Activated B cell treated with CpG ODN at 0.5 μM for 24 hours (primary cell): ENCODE results near the gene SLC25A15. TPM values are rescaled to one million over a fixed set of nuclear protein-coding genes. Genes with fewer than 3 reads are reported as not detected.

Experiments used
- ATAC-seq: fragments of 200-7000 bp; cut with Tn5 transposase; one replicate; pipeline ENCODE4 v1.10.0; 2021; ENCODE audit warnings: low read depth, mild to moderate bottlenecking, moderate library complexity
- CTCF ChIA-PET: fragments of 350-600 bp; sonication (Branson Sonifier 250); formaldehyde crosslinking; loops from one replicate; lab custom pipeline; 2021; ENCODE audit warnings: antibody characterized with exemption; lab: Charles Lee
- POLR2A ChIA-PET: fragments of 350-600 bp; sonication (Branson Sonifier 250); formaldehyde crosslinking; loops from one replicate; lab custom pipeline; 2021; ENCODE audit warnings: antibody characterized with exemption; lab: Charles Lee
- DNase-seq: peaks from one replicate; pipeline ENCODE4 v3.0.0; 2022
- H3K27ac Mint-ChIP-seq: one replicate; pipeline ENCODE4 v1.8.0; 2020; ENCODE audit warnings: mixed read lengths
- H3K27me3 Mint-ChIP-seq: one replicate; pipeline ENCODE4 v1.8.0; 2021; ENCODE audit warnings: mixed read lengths
- H3K36me3 Mint-ChIP-seq: one replicate; pipeline ENCODE4 v1.8.0; 2021; ENCODE audit warnings: low read depth, mixed read lengths
- H3K4me1 Mint-ChIP-seq: one replicate; pipeline ENCODE4 v1.8.0; 2021; ENCODE audit warnings: mixed read lengths
- H3K4me3 Mint-ChIP-seq: one replicate; pipeline ENCODE4 v1.8.0; 2020; ENCODE audit warnings: mild to moderate bottlenecking, mixed read lengths
- H3K9me3 Mint-ChIP-seq: one replicate; pipeline ENCODE4 v1.8.0; 2020; ENCODE audit warnings: mixed read lengths
- intact Hi-C: fragments of 100-400 bp; cut with micrococcal nuclease; formaldehyde crosslinking; loops from one replicate; pipeline ENCODE4 v1.15.1; 2024
- total RNA-seq: library from RNA; stranded (reverse); gene quantifications from 2 replicates; pipeline ENCODE4 v1.2.3, GENCODE V29; 2022
- TF ChIP-seq, protein P1 (sequence below): fragments of 200-600 bp; IDR thresholded peaks from one replicate; pipeline ENCODE4 v1.8.0; 2022; ENCODE audit warnings: antibody characterized with exemption, mild to moderate bottlenecking

SLC25A15 gene
- total RNA-seq, 1 donor from 2014 or later = 4.9 TPM

DNA sequence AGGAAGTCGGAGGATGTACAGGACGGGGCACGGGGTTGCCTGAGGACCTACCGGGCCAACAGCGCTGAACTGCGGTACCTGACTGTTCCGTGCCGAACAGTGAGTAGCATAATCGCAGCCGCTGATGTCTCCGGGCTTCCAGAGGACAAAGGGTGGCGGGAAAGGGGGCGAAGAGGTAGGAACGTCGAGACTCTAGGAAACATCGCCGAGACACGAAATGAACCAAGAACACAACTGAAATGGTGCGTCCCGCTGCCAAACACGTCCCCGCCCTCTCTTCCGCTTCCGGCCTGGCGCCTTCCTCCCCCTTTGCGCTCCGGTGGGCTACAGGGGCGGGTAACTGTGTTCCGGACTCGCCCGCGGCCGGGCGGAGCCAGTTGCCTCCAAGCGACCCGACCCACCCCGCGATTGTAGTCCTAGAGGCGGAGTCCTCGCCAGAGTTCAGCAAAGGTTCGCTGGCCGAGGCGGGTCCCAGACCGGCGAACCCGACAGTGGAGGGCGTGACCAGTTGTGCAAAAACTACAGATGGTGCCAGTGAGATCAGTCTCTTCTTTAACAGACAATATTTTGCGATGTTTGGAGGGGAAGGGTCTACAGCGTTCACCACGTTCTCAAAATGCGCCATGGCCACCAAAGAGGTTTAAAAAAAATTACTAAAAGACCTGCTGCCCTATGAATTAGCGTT lies 18.3 kb upstream of the SLC25A15 start, which contains the start of gene MRPS31:
Gene MRPS31 (minus strand): TSS at position 257 of the 685 bp plus-strand sequence. CDS start 54 bp downstream, at position 203.
- ATAC-seq (peak; percentile 100), DNase-seq (peak; percentile 94)
- no peaks in the 10 kb centered on the region for H3K9me3 Mint-ChIP-seq
- intact Hi-C loops = loop anchor here (1.0 to 10.0 kb wide), 11 partner anchors 18 to 1733 kb away; partner anchors contain the start of genes FOXO1, KBTBD7, MTRF1 and NAA16
- peaks cover 30% of the 10 kb centered on the region for H3K4me1 Mint-ChIP-seq
- peaks cover 20% of the 10 kb centered on the region for H3K36me3 Mint-ChIP-seq
- H3K4me3 Mint-ChIP-seq = peak within 1 kb of the TSS; percentile 98
- ChIA-PET POLR2A (interaction anchor here (0.7 to 1.1 kb wide), 6 partner anchors 18 to 290 kb away, joined by 3 to 14 read pairs (median 5); partner anchors contain the start of gene SLC25A15), CTCF (no interaction called here)
- TF ChIP-seq, protein P1, sequence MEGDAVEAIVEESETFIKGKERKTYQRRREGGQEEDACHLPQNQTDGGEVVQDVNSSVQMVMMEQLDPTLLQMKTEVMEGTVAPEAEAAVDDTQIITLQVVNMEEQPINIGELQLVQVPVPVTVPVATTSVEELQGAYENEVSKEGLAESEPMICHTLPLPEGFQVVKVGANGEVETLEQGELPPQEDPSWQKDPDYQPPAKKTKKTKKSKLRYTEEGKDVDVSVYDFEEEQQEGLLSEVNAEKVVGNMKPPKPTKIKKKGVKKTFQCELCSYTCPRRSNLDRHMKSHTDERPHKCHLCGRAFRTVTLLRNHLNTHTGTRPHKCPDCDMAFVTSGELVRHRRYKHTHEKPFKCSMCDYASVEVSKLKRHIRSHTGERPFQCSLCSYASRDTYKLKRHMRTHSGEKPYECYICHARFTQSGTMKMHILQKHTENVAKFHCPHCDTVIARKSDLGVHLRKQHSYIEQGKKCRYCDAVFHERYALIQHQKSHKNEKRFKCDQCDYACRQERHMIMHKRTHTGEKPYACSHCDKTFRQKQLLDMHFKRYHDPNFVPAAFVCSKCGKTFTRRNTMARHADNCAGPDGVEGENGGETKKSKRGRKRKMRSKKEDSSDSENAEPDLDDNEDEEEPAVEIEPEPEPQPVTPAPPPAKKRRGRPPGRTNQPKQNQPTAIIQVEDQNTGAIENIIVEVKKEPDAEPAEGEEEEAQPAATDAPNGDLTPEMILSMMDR = no peak
- H3K27me3 Mint-ChIP-seq = no peaks in the 10 kb centered on the region
- peak within 1 kb of the TSS; percentile 94 for H3K27ac Mint-ChIP-seq

- ATAC-seq = no peak
- POLR2A ChIA-PET = no interaction called here
- no peak for DNase-seq
- CTCF ChIA-PET = no interaction called here
- Mint-ChIP-seq H3K4me1 (peaks cover 42% of the 10 kb centered on the region), H3K36me3 (peaks cover 13% of the 10 kb centered on the region), H3K27ac (no peak overlapping the region), H3K4me3 (peak overlapping the region; percentile 44), H3K9me3 (no peaks in the 10 kb centered on the region), H3K27me3 (no peaks in the 10 kb centered on the region)
- intact Hi-C loops = loop anchor here (5.0 to 10.0 kb wide), 5 partner anchors 338 to 998 kb away; partner anchors contain the start of genes KBTBD7 and NAA16
- TF ChIP-seq, protein P1 = no peak
These were observed 16.5 kb upstream of the SLC25A15 start for GRCh38 chr13:40772765-40773473.

DNA sequence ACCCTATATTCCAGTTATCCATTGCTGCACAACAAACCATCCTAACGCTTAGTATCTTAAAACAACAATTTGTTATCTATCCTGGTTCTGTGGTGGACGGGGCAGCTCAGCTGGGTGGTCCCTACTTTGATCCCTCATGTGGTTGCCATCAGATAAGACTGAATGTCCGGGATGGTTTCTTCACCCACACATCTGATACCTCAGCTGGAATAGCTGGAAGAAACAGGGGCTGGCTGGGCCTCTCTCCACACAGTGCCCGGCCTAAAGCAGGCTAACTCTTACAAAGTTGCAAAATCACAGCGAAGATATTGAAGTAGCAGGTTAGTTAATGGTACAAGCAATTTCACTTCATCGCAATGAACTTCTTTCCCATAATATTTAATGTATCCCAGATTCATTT lies 14.7 kb upstream of the SLC25A15 start:
- Mint-ChIP-seq H3K4me3 (no peak overlapping the region), H3K36me3 (peaks cover 8% of the 10 kb centered on the region), H3K27me3 (no peaks in the 10 kb centered on the region), H3K4me1 (peaks cover 33% of the 10 kb centered on the region), H3K9me3 (no peaks in the 10 kb centered on the region), H3K27ac (no peak overlapping the region)
- DNase-seq = no peak
- intact Hi-C loops = loop anchor here (5.0 to 10.0 kb wide), 5 partner anchors 340 to 1000 kb away; partner anchors contain the start of genes KBTBD7 and NAA16
- TF ChIP-seq, protein P1 = no peak
- ATAC-seq = no peak
- CTCF ChIA-PET = no interaction called here
- POLR2A ChIA-PET = interaction anchor here (1.2 kb wide), 1 partner anchor 147 kb away, joined by 3 read pairs; no protein-coding TSS in a partner anchor

- ChIA-PET POLR2A (interaction anchor here (1.1 to 1.2 kb wide), 2 partner anchors 13 to 145 kb away, joined by 3 to 4 read pairs; partner anchors contain the start of gene SLC25A15), CTCF (interaction anchor here (0.6 to 0.8 kb wide), 4 partner anchors 10 to 1094 kb away, joined by 3 read pairs; no protein-coding TSS in a partner anchor)
- no peaks in the 10 kb centered on the region for H3K9me3 Mint-ChIP-seq
- no peak for ATAC-seq
- H3K36me3 Mint-ChIP-seq = peaks cover under 1% of the 10 kb centered on the region
- H3K27me3 Mint-ChIP-seq = no peaks in the 10 kb centered on the region
- no peak for DNase-seq
- TF ChIP-seq, protein P1 = no peak
- peak overlapping the region; percentile 91 for H3K27ac Mint-ChIP-seq
- H3K4me3 Mint-ChIP-seq = no peak overlapping the region
- peaks cover 19% of the 10 kb centered on the region for H3K4me1 Mint-ChIP-seq
- intact Hi-C loops = loop anchor here (2.0 to 10.0 kb wide), 6 partner anchors 93 to 1001 kb away; partner anchors contain the start of genes KBTBD7 and WBP4
These were observed 13.2 kb upstream of the SLC25A15 start for GRCh38 chr13:40776232-40776631.
